ENCODE data around the gene EAF1. TPM values are rescaled to one million over a fixed set of nuclear protein-coding genes. Genes with fewer than 3 reads are reported as not detected.

EAF1 gene
- total and polyA plus RNA-seq, 2 experiments from 2014 or later, result 9.4 to 45.4 TPM

GRCh38 chr3:15384510-15385237, 42.7 kb upstream of the EAF1 start:
- no peak for DNase-seq (ENCODE audit: low spot score)
- Histone ChIP-seq H4K20me1 (replicated peaks; ENCODE audit: insufficient read depth) (no peaks in the 10 kb centered on the region), H3K4me2 (no peak overlapping the region), H3K9me2 (ENCODE audit: insufficient read depth) (no peaks in the 10 kb centered on the region), H3K36me3 (ENCODE audit: insufficient read depth) (no peaks in the 10 kb centered on the region), H3K4me3 (no peak overlapping the region), H3K4me1 (ENCODE audit: insufficient read depth) (no peaks in the 10 kb centered on the region), H3F3A (replicated peaks; ENCODE audit: low read depth) (no peaks in the 10 kb centered on the region), H3K27ac (ENCODE audit: low read depth) (no peak overlapping the region), H2AFZ (no peak overlapping the region), H3K79me2 (replicated peaks; ENCODE audit: insufficient read depth) (no peaks in the 10 kb centered on the region), H3K27me3 (ENCODE audit: insufficient read depth) (no peaks in the 10 kb centered on the region)
- Mint-ChIP-seq H3K27me3 (ENCODE audit: insufficient read depth, low read depth, poor library complexity) (no peaks in the 10 kb centered on the region), H3K9me3 (peaks cover 25% of the 10 kb centered on the region), H3K36me3 (ENCODE audit: low read depth) (0 out of 3 replicates have a peak, but pooled peaks cover 3% of the 10 kb centered on the region), H3K4me3 (no peak overlapping the region), H3K4me1 (no peaks in the 10 kb centered on the region), H3K27ac (no peak overlapping the region)
- TF ChIP-seq EZH2 (IDR thresholded peaks at IDR 0.05; ENCODE audit: low read depth, unreplicated experiment), result no peak
- no peak for TF ChIP-seq CREB1 (CRISPR knock-in tag; IDR thresholded peaks at IDR 0.05; ENCODE audit: low read depth)
- TF ChIP-seq CTCF (conservative IDR thresholded peaks at IDR 0.05; ENCODE audit: low read depth in 2 of 2), result no peak
- no peak for TF ChIP-seq EZH2phosphoT487 (IDR thresholded peaks at IDR 0.05; ENCODE audit: unreplicated experiment)
- TF ChIP-seq ETS1 (IDR thresholded peaks at IDR 0.05), result no peak
- TF ChIP-seq JUNB (IDR thresholded peaks at IDR 0.05; ENCODE audit: unreplicated experiment), result no peak
- no peak for TF ChIP-seq ZNF114 (CRISPR knock-in tag; IDR thresholded peaks at IDR 0.05)
- TF ChIP-seq ZNF331 (CRISPR knock-in tag; IDR thresholded peaks at IDR 0.05; ENCODE audit: low read depth), result no peak
- no peak for TF ChIP-seq ZNF462 (CRISPR knock-in tag; IDR thresholded peaks at IDR 0.05)
- TF ChIP-seq POLR2AphosphoS5 (IDR thresholded peaks at IDR 0.05; ENCODE audit: low read depth), result no peak
- TF ChIP-seq STAT1 (IDR thresholded peaks at IDR 0.05; ENCODE audit: unreplicated experiment), result no peak
- TF ChIP-seq REST (IDR thresholded peaks at IDR 0.05; ENCODE audit: unreplicated experiment), result no peak
- no peak for TF ChIP-seq NANOG (IDR thresholded peaks at IDR 0.05; ENCODE audit: borderline replicate concordance)
- no peak for ATAC-seq
